ENCODE data around the gene PDZK1.
A peak's percentile ranks its signal among the peaks of the same experiment; 100 is the strongest.
"Not testable (repeated sequence)": the region's sequence is repeated elsewhere in the genome, so short reads cannot be mapped to it uniquely, and the experiment has no call there.

Gene PDZK1

DNA sequence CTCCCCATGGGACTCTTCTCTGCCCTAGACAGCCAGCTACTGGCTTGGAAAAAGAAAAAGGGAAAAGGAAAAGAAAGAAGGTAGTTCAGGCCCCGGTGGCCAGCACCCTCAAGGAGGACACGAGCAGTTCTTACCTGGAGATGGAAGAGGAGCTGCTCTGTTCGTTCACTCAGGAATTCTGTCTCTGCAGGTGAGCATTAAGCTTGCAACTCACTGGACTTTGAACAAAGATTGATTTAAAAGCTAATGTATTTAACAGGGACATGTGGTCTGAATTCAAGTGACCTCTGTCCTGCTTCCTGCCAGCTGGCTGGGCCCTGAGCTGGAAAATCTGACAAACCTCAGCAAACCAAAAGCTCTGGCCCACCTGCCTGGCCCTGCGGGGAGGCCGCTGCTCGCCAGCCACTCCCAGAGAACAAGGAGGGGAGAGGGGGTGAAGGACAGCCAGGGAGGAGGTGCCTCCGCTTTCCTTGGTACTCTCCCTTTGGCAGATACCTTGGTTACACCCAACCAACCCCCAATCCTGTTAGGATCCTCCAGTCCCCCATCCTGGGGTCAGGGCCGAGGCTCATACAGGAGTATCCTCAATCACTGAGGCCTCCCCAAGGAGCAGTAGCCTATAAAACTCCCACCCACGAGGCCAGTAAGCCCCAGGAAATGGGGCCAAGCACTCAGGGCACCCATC lies at the start of gene PDZK1:
Gene PDZK1, minus strand, starts transcription at position 186 of the 685 bp plus-strand sequence. CDS start 19,347 bp downstream, outside the sequence.
- peak; percentile 43 for DNase-seq

DNA sequence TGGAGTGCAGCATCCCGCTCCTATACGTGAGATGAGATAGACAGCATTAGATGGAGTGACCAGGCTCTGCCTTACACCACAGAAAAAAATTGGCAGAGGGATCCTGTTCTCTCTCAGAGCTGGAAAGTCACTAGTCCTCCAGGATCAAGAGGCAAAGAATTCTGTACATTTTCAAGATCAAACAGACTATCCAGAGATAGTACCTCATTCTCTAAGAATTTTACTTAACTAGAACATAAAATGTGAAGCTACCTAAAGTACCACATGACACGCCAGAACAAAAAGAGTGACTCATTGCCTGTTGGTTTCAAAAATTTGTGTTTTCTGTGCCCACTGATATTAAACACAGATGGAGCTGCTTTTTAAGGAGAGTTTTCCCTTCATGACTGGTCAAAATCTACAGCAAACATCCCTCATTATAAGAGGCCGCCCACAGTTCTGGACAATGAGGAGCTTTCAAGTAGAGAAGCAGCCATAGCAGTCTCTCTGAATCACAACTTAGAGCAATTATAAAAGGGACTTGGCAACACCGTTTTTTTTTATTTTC lies 44.4 kb upstream of the PDZK1 start:
- peak; percentile 24 for DNase-seq

DNA sequence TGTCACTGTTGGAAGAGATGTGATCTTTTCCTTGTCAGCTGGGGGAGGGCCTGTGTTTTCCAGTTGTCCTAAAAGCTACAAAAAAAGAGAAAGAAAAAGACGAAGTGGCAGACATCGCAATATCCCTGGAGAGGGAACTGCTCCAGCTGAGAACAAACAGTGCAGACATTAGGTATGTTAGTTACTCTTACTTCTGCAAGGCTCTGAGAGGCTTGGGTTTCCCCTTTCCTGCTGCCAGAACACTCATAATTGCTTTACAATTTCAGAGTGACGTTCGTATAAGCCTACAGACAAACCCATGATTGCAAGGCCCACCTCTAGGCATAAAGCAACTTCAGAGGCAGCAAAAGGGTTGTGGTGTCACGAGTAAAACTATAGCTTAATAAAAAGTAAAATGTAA lies 43.3 kb upstream of the PDZK1 start:
- no peak for DNase-seq

DNA sequence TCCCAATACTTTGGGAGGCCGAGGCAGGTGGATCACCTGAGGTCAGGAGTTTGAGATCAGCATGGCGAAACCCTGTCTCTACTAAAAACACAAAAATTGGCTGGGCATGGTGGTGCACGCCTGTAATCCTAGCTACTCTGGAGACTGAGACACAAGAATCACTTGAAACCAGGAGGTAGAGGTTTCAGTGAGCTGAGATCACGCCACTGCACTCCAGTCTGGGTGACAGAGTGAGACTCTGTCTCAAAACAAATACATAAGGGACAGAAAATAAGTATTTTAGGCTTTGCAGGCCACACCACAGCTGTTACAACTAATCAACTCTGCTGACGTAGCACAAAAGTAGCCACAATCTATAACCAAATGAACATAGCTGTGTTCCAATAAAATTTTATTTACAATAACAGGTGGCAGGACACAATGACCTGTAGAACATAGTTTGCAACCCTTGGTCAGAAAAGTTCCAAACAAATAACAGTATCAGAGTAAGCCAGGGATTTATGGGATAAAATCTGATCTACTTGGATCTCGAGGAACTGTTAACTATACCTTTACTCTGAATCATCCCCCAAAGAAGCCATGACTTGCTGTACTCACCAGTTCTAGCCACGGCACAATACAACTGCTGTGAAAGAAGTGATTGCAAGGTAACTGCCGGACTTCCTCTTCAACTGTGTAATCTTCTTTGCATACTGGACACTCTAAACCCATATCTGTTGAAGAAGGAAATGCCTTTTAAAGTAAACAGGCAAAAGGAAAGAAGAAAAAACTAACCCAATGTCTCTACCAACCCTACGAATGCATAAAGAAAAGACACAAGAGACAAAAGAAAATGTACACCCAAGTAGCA lies 40.5 kb upstream of the PDZK1 start:
- no peak for DNase-seq

DNA sequence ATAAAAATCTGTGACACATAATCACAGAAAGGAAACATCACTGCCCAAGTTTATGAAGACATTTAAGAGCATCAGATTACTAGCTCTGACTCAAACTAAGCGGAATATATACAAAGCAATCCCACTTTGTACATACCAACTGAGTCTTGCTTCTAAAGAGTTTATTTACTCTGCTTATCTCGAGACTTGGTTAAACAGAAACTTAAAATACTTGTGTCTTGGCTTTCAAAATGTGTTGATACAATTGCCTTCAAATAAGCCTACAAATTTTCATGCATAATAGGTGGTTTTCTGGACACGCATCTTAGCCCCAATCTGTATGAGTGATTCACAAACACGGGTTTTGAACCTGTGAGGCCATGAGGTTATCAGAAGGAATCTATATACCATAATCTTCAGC lies 33.1 kb upstream of the PDZK1 start:
- no peak for DNase-seq

DNA sequence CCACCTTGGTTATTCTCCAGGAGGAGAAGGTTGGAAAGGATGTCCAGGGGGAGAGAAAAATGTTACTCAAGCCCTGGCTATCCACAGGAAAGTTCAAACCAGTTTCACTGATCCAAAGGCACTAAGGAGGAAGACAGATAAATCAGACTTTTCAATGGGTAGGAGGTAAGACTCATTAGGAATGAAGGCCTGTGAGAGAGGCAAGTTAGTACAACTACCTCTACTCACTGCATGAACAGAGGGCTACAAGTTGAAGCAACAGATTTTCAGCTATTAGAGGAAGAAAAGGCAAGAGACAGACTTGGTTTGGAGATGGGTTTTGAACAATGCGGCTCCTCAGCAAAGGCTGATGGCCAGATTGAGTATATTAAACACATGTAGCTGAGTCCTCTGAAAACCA lies 29.0 kb upstream of the PDZK1 start:
- no peak for DNase-seq

DNA sequence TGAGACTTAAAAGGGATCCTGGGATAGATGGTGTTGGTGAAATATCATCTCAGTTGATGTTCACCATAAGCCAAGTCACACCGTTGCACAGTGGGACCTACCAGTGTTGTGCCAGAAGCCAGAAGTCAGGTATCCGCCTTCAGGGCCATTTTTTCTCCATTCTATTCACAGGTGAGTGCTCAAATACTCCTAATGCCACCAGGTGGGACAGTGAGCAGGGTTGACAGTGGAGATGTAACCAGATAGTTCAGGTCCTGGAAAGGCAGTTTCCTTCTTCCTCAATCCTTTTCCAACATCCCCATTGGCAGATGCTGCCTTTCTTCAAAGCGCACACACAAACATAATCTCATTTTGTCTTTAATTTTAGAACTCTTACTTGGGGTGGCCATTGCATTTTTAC lies 23.7 kb upstream of the PDZK1 start:
- DNase-seq: no peak

DNA sequence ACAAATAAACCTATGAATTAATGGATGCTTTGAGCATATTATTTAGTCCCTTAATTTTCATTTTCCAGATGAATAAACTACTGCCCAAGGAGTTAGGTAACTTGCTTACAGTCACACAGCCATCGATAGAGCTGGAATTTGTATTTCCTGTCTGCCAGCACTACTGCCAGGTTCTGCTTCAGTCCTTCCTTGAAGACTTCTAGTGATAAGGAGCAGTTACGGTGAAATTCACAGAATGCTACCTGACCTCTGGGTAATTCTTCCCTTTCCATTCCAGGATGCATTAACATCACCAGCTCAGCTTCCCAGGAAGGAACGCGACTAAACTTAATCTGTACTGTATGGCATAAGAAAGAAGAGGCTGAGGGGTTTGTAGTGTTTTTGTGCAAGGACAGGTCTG lies 23.3 kb upstream of the PDZK1 start:
- no peak for DNase-seq

DNA sequence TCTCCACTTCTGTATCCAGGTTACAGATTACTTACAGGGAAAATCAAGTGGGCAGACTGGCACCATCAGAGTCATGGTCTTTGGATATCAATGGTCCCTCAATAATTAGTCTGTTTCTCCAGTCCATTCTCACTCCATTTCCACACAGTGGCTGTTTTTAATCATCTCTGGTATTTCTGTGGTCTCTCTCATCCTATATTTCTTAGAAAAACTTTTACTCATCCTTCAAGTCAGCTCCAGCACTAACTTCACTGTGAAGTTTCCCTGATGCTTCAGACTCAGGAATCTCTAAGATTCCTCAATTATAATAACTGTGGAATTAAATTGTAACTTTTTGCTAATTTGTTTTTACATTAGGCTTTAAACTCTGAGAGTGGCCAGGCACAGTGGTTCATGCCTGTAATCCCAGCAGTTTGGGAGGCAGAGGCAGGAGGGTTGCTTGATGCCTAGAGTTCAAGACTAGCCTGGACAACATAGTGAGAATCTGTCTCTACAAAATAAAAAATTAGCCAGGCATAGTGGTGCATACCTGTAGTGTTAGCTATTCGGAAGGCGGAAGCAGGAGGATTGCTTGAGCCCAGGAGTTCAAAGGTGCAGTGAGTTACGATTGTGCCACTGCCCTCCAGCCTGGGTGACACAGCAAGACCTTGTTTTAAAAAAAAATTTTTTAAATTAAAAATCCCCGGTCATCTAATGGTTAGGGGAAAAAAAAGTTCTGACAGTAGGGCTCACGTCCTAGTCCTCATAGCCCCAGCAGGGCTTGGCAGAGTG lies 22.7 kb upstream of the PDZK1 start:
- no peak for DNase-seq

DNA sequence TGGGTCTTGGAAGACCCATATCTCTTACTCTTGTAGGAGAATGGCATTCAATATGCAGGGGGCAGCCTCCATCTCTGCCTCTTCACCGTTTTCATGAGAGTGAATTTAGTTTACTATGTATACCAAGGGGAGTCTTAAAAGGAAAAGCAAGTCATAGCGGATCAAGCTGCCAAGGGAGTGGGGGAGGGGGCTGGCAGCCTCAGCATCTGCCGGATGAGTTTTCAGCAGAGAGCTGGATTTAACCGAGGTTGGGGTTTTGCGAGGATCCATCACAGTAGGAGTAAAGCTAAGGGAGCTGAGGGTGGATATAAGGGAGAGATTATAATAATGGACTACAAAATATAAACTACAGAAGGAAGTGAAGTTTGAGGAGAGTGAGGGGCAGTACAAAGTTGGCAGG lies 22.0 kb upstream of the PDZK1 start:
- no peak for DNase-seq

DNA sequence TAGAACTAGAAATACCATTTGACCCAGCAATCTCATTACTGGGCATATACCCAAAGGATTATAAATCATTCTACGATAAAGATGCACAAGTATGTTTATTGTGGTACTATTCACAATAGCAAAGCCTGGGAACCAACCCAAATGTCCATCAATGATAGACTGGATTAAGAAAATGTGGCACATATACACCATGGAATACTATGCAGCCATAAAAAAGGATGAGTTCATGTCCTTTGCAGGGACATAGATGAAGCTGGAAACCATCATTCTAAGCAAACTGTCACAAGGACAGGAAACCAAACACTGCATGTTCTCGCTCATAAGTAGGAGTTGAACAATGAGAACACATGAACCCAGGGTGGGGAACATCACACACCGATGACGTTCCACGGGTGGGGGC lies 19.0 kb upstream of the PDZK1 start:
- not testable (repeated sequence) for DNase-seq

DNA sequence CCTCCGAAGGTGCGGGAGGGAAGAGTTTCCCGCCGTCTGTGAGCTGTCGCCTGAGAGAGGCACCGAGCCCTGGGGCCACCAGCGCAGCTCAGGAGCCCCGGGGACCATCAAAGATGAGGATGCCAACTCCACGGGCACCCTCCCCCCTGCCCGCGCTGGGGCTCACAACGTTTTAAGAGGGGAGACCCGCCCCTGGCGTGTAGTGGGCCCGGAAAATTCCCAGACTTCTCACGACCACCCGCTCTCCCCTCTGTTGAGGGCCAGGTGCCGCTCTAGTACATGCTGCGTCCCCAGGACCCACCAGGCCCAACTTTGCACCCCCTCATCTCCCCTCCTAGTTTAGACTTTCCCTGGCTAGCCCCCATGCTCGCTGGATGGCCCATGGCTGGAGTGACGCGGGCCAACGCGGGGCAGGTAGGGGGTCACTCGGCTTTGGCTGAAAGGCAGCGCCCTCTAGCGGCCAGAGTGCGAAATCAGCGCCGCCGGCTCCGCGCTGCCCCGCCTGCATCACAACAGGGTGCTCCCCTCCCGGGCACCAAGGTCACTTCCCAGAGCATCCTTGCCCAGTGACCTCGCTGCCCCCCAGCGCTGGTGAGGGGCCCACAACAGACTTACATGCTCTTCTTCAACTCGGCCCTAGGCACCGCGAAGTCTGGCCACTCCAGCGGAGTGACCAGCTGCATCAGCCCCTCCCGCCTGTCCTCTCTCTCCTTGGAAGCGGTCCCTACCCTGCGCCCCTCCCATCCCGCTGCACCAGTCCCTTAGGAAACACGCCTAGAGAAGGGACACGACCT lies 13.9 kb upstream of the PDZK1 start:
- peak; percentile 73 for DNase-seq

DNA sequence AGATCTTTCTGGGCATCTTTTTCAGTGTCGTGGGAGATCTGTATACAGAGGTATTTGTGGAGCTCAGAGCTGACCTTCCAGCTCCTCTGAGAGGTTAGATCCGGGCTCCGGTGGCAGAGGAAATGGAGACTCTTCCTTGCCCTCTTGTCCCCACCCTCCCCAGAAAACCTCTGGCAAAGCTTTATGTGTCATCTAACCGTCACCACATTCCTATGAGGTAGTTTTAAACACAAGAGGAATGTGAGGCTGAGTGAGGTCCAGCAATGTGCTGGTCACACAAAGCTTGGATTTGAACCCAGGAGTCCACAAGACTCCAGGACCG lies 13.3 kb upstream of the PDZK1 start:
- DNase-seq: no peak

DNA sequence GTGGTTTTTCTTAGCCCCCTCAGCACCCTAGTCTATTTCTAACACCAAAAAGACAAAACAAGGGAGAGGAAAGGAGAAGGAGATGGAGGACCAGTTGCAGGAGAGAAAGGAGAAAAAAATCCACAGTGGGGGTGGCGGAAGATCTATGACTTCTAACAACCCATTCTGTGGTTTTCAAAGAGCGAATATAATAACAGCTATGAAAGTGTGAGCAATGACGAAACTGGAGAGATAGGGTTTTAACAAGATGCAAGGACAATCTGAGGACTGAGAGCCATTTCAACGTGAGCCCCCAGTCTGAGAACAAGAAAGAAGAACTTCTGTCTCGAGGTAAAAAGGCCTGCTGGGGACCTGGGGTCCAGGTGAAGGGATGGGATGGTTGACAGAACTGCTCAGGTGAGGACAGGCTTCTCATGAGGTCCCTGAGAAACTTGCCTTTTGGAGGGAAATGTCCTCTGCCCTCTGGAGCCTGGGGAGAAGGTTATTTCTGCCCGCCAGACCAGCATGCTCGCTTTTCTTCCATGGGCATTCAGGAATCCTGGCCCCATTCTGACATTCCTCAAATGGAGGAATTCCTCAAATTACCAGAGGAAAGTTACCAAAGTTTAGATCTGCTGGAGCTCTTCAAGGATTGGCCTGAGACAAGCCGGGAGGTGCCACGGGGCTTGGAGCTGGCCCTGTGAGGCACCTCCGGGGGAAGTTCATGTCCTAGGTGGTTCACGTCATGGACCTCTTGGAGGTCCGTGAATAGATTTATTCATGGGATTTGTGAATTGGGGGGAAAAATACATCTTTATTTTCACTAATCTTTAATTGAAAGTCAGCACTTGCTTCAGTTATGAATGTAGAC lies 12.3 kb upstream of the PDZK1 start, which contains the start of gene CD160:
Gene CD160, plus strand, starts transcription at position 270 of the 850 bp plus-strand sequence. CDS start 8,829 bp downstream, outside the sequence.
- no peak for DNase-seq

DNA sequence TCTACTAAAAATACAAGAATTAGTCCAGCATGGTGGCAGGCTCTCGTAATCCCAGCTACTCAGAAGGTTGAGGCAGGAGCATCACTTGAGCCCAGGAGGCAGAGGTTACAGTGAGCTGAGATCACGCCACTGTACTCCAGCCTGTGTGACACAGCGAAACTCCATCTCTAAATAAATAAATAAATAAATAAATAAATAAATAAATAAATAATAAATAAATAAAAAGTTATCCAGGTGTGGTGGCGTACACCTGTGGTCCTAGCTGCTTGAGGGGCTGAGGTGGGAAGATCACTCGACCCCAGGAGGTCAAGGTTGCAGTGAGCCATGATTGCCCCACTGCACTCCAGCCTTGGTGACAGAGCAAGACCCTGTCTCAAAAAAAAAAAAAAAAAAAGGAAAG lies 11.3 kb upstream of the PDZK1 start:
- not testable (repeated sequence) for DNase-seq

DNA sequence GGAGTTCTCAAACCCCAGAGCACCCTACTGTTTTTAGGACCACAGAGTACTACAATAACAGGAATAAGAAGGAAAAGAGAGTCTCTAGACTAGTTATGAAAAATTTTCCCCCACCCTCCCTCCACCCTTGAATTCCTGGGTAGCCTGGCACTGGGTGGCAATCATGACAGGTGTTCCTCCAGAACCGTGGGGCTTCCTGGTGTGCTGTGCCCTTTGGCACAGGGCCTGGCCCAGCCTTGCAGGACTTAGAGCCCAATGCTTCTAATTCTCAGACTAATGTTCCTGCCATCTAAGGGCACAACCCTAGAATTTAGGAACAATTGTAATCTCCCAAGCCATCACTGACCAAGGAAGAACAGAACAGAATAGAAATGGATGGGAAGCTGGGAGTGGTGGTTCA lies 10.7 kb upstream of the PDZK1 start:
- no peak for DNase-seq

DNA sequence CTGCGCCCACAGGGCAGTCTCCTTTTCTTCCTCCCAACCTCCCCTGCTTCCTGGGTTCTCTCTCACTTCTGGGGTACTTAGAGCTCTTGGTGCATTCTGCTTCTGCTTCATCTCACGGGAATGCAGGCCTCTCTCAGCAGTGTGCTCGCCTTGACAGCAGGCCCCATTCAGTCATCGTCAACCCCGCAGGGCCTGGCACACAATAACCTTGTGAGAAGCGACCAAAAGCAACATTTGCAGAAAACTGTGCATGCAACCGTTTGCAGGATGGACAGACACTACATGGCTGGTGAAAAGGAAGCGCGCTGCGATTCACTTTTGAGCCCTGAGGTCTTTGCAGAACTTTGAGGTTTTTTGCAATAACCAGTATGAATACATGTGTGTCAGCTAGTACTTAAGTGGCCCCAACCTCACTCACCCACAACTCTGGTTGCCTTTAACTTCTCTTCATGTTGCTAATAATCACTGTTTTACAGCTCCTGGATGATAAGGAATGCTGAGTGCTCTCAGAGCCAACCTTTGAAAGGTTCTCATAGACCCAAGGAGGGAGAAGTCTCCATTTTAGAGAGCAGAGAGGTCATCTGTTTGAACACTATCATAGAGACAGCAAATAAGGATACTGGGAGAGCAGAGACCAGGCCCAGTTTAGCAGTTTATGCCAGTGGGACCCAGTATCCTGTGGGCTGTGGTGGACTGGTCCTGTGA lies 9.6 kb upstream of the PDZK1 start:
- no peak for DNase-seq

DNA sequence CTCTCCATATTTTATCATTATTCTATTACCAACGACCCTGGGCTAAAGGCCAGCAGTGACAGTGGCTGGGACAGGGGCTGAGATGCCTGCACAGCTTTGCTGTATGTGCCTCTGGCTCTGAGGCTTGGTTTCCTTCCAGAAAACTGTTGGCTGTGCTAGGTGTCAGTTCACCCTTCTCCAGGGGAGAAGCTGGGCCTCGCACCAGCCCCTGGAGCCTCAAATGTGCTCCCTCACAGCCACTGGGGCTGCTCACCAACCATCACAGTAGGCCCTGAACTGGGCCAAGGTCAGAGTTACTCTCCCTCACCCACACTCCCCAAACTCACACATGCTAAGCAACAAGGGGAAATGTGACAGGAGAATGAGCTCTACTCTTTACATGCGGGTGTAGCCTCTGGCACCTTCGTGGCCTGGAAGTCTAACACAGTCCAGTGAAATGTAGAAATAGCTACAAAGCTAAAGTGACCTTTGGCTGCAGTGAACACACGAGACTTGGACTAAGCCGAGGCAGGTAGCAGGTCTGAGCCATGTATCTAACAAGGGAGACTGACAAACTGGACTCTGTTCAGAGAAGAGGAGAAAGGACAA lies 7.5 kb upstream of the PDZK1 start:
- DNase-seq: no peak

DNA sequence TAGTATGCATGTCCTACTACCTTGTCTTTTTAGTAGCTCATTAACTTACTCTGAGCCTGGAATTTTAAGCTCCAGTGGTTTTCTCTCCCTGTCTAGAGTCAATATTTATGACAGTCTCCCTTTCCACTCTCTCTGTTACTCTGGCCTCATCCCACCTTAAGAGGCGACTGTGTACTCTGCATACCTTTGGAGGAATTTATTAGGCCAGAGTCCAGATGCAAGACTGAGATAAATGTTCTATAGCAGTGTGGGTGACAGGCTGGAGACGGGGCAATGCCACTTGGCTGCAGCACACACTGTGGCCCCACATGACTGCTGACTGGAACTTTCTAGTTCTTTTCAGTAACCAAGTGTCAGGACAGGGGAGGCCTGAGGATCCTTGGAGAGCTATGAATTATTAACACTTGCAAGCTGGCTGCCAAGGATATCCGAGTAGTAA lies 4.1 kb upstream of the PDZK1 start:
- DNase-seq: no peak

DNA sequence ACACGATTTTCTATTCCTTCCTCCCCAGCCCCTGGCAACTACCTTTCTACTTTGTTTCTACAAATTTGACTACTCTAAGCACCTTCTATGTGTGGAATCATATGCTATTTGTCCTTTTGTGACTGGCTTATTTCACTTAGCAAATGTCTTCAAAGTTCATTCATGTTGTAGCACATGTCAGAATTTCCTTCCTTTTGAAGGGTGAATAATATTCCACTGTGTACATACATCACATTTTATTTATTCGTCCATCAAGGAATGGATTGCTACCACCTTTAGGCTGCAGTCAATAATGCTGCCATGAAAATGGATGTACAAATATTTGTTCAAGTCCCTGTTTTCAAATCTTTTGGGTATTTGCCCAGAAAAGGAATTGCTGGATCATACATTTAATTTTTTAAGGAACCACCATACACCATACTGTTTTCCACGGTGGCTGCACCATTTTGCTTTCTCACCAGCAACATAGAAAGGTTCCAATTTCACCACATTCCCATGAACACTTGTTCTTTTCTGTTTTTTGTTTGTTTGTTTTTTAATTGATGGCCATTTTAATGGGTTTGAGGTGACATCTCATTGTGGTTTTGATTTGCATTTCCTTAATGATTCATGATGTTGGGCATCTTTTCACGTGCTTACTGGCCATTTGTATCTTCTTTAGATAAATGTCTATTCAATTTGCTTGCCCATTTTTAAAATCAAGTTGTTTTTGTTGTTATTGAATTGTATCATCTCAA lies 3.3 kb upstream of the PDZK1 start:
- no peak for DNase-seq
